ENCODE data around the gene TBX4.

DNA sequence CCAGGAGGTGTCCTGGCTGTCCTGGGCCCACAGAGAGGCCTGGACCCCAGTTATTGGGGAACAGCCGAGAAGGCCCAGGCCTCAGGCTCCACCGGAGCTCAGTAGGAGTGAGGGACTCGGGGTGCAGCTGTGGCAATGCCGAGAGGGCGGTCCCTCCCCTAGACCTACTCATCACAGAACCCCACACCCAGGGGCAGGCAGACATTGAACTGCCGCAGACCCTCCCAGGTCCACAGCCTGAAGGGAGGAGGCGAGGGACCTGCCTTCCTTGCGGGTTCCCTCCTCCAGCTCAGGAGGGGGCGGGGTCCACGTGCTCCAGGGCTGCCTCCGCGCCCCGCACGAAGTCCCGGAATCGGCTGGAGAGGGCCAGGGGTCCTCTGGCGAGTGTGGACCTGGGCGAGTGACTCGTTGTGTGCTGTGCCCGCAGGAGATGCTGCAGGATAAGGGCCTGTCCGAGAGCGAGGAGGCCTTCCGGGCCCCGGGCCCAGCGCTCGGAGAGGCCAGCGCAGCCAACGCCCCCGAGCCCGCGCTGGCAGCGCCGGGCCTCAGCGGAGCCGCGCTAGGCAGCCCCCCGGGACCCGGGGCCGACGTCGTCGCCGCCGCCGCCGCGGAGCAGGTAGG, 3.9 kb downstream of the TBX4 start:
- TF ChIP-seq, protein P1, sequence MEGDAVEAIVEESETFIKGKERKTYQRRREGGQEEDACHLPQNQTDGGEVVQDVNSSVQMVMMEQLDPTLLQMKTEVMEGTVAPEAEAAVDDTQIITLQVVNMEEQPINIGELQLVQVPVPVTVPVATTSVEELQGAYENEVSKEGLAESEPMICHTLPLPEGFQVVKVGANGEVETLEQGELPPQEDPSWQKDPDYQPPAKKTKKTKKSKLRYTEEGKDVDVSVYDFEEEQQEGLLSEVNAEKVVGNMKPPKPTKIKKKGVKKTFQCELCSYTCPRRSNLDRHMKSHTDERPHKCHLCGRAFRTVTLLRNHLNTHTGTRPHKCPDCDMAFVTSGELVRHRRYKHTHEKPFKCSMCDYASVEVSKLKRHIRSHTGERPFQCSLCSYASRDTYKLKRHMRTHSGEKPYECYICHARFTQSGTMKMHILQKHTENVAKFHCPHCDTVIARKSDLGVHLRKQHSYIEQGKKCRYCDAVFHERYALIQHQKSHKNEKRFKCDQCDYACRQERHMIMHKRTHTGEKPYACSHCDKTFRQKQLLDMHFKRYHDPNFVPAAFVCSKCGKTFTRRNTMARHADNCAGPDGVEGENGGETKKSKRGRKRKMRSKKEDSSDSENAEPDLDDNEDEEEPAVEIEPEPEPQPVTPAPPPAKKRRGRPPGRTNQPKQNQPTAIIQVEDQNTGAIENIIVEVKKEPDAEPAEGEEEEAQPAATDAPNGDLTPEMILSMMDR (IDR thresholded peaks at IDR 0.05), result no peak
- TF ChIP-seq EP300 (IDR thresholded peaks at IDR 0.05) (no peak), POLR2AphosphoS5 (IDR thresholded peaks at IDR 0.05) (no peak)
